ENCODE results near the gene CA10.

CA10 gene

GRCh38 chr17:51751072-51751471 is 407.4 kb downstream of the CA10 start:
- DNase-seq: no peak

GRCh38 chr17:51748749-51749604 is 409.5 kb downstream of the CA10 start:
- no peak for DNase-seq

- no peak for DNase-seq
These were observed 412.1 kb downstream of the CA10 start for GRCh38 chr17:51746421-51746820.

- DNase-seq: peak; percentile 69
These were observed 412.5 kb downstream of the CA10 start for GRCh38 chr17:51745993-51746392.

- no peak for DNase-seq
These were observed 415.0 kb downstream of the CA10 start for GRCh38 chr17:51743477-51743876.

GRCh38 chr17:51742571-51742970 is 415.9 kb downstream of the CA10 start:
- no peak for DNase-seq

GRCh38 chr17:51741458-51741857 is 417.1 kb downstream of the CA10 start:
- DNase-seq: no peak

GRCh38 chr17:51740531-51740930 is 418.0 kb downstream of the CA10 start:
- DNase-seq: no peak

- peak; percentile 95 for DNase-seq
These were observed 419.1 kb downstream of the CA10 start for GRCh38 chr17:51739245-51739886.

- no peak for DNase-seq
These were observed 422.2 kb downstream of the CA10 start for GRCh38 chr17:51736356-51736755.

GRCh38 chr17:51734976-51735375 is 423.5 kb downstream of the CA10 start:
- DNase-seq: no peak

GRCh38 chr17:51734462-51734861 is 424.1 kb downstream of the CA10 start:
- no peak for DNase-seq

GRCh38 chr17:51733166-51733565 is 425.3 kb downstream of the CA10 start:
- DNase-seq: no peak

- no peak for DNase-seq
These were observed 426.4 kb downstream of the CA10 start for GRCh38 chr17:51731941-51732722.

GRCh38 chr17:51730303-51731050 is 428.0 kb downstream of the CA10 start:
- no peak for DNase-seq

- DNase-seq: no peak
These were observed 433.3 kb downstream of the CA10 start for GRCh38 chr17:51725185-51725584.

GRCh38 chr17:51724043-51724580 is 434.4 kb downstream of the CA10 start:
- no peak for DNase-seq

GRCh38 chr17:51722994-51723393 is 435.5 kb downstream of the CA10 start:
- DNase-seq: no peak

GRCh38 chr17:51721730-51722129 is 436.8 kb downstream of the CA10 start:
- DNase-seq: no peak

- DNase-seq: no peak
These were observed 438.1 kb downstream of the CA10 start for GRCh38 chr17:51720439-51720838.

GRCh38 chr17:51718983-51719382 is 439.5 kb downstream of the CA10 start:
- DNase-seq: no peak

- no peak for DNase-seq
These were observed 446.9 kb downstream of the CA10 start for GRCh38 chr17:51711581-51711980.

- no peak for DNase-seq
These were observed 447.9 kb downstream of the CA10 start for GRCh38 chr17:51710634-51710979.

Measured in DMS153 (cell line).